ENCODE data around the gene PCIF1.
"Not testable (repeated sequence)": the region's sequence is repeated elsewhere in the genome, so short reads cannot be mapped to it uniquely, and the experiment has no call there.

Gene PCIF1

DNA sequence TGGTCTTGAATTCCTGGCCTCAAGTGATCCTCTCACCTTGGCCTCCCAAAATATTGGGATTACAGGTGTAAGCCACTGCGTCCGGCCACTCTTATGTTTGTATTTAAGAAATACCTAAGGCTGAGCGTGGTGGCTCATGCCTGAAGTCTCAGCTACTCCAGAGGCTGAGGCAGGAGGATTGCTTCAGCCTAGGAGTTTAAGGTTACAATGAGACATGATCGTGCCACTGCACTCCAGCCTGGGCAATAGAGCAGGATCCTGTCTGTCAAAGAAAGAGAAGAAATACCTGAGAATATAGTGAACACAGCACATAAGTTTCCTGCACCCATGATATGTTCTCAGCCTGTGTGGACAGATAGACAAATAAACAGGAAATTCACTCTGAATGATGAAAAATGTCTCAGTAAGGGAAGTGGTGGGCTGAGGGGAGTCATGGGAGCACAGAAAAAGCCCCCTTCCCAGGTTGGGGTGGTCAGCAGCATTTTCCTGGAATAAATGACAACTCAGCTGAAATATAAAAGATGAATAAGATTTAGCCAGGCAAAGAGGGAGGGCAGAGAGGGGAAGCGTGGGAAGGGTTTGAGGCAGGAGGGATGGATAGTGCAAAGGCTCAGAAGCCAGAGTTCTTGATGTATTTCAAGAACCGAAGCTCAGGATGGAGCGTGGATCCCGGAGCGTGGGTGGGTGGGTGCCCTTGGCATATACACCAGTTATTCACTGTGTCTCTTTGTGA is 60.4 kb downstream of the PCIF1 start:
- no peak for DNase-seq (ENCODE audit: low spot score)

DNA sequence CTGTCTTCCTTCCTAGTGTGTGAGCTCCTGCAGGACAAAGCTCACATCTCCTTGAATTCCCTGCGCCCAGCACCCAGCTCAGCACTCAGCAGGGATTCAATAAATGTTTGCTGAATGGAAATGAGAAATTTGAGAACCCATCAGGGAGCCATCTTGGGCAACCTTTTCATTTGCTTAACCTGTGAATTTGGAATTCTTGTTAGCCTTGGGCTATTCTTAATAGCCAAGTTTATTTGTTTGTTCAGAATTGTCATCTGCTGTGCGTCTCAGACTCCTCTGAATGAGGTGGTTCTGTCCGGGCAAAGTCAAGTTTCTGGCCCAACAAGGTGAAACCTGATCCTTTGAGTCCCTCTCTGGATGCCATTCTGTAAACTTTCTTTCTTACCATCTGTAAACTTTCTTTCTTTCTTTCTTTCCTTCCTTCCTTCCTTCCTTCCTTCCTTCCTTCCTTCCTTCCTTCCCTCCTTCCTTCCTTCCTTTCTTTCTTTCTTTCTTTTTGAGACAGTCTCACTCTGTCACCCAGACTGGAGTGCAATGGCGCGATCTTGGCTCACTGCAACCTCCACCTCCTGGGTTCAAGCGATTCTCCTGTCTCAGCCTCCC is 61.1 kb downstream of the PCIF1 start:
- not testable (repeated sequence) for DNase-seq (ENCODE audit: low spot score)

DNA sequence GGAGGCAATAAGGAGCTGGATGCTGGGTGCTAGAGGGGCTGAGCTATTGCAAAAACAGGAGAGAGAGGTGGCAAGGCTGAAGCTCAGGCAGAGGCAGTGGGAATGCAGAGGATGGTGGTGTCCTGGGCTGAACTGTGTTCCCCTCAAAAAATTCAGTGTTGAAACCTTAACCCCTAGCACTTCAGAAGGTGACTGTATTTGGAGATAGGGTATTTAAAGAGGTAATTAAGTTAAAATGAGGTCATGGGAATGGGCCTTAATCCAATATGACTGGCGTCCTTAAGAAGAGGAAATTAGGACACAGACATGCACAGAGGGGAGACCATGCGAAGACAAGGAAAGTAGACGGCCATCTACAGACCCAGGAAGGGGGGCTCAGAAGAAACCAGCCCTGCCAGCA is 62.7 kb downstream of the PCIF1 start:
- DNase-seq (ENCODE audit: low spot score), result no peak
